ENCODE data around the gene HRH2.
"Not testable (repeated sequence)": the region's sequence is repeated elsewhere in the genome, so short reads cannot be mapped to it uniquely, and the experiment has no call there.

The HRH2 gene, protein sequence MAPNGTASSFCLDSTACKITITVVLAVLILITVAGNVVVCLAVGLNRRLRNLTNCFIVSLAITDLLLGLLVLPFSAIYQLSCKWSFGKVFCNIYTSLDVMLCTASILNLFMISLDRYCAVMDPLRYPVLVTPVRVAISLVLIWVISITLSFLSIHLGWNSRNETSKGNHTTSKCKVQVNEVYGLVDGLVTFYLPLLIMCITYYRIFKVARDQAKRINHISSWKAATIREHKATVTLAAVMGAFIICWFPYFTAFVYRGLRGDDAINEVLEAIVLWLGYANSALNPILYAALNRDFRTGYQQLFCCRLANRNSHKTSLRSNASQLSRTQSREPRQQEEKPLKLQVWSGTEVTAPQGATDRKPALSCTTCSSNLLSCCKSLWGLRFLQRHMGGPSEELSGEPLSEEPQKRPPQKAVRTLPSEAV

DNA sequence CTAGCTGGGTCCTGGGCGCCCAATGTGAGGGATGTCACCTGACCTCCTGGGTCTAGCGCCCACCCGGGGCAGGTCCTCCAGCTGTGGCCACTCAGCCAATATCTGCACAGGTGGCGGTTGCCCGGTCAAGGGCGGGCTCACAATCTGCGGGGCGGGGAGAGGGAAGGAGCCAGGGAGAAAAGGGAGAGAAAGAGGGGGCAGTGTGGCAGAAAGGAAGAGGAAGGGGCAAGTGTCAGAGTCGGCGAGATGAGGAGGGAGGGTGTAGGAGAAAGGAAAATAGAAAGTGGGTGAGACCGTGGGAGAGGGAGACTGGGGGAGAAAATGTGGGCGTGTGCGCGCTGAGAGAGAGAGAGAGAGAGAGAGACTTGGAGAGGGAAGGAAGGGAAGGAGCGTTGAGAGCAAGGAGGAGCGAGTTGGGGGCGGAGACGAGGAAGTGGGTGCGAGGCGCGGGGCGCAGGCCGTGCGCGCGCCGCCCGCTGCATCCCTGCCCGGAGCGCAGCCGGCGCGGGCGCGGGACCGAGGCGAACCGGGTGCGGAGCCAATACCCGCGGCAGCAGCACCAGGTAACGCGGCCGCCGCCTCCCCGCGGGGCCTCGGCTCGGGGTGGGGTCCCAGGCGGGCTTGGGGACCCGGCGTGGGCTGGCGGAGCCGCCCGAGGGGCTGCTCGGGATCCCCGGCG, at the start of gene HRH2:
TSS of gene HRH2 (plus strand) at position 479 of the 679 bp plus-strand sequence. CDS start 25,163 bp downstream, outside the sequence.
- no peak for DNase-seq (ENCODE audit: low read depth)

DNA sequence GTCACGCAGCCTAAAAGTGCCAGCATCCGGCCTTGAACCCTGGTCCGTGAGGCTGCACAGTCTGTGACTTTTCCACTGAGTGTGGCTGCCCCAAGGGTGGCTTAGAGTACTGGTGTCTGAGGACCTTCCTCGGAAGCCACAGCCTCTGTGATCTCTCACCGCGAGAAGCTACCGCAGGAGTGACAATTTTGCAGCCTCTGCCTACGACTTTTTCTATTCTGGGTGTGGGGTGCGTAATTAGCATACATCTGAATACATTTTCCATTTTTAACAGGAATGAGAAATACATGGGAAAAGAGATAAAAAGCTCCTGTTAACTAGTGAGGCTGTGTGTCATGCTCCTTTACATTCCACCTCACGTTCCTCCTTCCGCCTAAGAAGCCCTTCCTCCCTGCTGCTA, 48.3 kb upstream of the HRH2 start:
- no peak for DNase-seq (ENCODE audit: low read depth)

DNA sequence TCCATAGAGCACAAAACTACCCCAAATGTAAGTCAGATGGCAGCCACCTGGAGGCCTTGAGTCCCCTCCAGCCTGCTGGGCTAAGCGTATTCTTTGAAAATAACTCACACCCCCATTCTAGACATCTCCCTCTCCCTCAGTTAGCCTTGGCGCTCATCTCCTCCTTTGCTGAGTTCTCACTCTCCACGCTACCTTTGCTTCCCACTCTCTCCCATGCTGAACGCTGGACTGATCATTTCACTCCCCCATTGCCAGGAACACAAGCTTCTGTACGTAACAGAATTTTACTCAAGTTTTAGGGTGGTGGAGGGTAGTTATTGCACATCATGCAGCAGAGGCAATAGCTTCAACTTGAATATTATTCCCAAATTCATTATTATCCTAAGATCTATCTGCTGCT, 47.5 kb upstream of the HRH2 start:
- DNase-seq (ENCODE audit: low read depth): no peak

DNA sequence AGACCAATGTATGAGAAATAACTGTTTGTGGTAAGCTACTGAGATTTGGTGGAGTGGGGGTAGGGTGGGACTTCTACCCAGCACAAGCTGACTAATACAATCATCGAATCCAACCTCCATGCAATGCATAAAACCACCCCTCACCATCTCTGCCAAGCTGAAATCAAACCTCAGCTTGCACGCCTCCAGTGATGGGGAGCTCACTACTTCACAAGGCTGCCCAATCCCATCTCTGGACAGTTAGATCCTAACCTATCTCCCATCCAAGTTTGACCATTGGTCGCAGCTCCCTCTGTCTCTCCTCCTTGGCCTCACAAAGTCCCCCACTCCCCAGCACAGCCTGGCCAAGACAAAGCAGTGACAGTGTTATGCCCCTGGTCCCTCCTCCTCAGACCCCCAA, 47.0 kb upstream of the HRH2 start:
- DNase-seq (ENCODE audit: low read depth): no peak

DNA sequence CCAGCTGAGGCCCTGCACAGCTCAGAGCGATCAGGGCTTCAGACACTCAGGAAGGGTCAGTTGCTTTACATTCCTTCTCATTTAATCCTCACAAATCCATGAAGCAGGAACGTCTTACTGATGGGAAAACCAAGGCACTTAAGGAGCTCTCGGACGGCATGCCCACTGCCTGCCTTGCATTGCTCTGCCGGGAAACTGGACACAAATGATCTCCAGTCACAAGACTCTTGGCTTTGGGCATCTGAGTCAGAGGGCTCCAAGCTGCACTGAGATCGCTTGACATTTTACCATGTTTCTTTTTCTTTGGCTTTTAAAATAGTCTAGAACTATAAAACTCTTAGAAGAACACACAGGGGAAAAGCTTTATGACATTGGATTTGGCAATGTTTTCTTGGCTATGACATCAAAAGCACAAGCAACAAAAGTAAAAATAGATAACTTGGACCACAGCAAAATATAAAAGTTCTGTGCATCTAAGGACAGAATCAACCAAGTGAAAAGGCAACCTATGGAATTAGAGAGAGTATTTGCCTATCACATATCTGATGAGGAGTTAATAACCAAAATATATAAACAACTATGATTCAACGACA, 43.6 kb upstream of the HRH2 start:
- DNase-seq (ENCODE audit: low read depth): no peak

DNA sequence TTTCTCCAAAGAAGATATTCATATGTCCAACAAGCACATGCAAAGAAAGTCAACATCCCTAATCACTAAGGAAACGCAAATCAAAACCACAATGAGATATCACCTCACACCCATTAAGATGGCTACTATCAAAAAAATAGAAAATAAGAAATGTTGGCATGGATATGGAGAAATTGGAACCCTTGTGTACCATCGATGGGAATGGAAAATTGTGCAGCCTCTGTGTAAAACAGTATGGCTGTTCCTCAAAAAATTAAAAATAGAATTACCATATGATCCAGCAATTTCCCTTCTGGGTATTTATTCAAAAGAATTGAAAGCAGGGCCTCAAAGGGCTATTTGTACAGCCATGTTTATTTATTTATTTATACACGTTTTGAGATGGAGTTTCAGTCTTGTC, 43.0 kb upstream of the HRH2 start:
- no peak for DNase-seq (ENCODE audit: low read depth)

DNA sequence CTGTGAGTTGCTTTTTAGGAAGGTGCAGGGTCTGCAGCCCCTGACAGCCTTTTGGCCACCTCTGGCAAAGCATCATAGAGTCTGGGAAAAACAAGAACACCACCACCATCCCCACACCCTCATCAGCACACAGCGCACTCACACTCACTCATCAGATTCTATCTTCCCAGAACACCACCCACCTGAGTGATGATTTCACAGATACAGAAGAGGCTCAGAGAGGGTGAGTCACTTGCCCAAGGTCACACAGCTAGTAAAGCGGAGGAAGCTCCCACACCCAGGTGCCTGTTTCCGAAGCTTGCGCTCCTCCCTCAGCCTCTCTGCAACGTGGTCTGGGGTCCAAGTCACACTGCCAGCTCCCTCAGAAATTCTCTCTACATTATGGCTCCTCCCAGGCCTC, 41.8 kb upstream of the HRH2 start:
- DNase-seq (ENCODE audit: low read depth): no peak

DNA sequence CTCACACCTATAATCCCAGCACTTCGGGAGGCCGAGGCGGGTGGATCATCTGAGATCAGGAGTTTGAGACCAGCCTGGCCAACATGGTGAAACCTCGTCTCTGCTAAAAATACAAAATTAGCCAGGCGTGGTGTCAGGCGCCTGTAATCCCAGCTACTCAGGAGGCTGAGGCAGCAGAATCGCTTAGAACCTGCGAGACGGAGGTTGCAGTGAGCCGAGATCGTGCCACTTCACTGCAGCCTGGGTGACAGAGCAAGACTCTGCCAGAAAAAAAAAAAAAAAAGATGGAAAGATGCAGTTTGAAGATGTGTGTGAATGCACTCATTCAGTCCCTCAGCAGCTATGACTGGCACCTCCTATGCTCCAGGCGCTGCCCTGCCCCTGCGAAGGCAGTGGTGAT, 41.3 kb upstream of the HRH2 start:
- not testable (repeated sequence) for DNase-seq (ENCODE audit: low read depth)

DNA sequence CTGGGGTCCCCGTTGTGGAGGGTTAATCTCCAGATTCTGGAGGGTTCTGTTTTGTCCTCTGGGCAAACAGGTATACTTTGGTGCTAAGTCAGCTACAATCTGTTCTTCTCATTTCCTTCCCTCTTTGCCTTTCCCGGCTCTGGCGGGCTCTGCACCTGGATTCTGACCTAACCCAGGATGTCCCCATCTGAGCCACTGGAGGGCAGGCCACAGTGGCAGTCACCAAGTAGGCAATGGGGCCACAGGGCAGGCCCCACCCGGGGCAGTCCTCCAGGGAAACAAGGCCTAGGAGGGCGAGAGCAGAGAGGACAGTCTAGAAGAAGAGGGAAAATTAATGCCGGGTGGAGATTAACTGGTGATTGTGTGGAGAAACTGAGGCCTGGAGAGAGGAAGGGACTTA, 40.4 kb upstream of the HRH2 start:
- DNase-seq (ENCODE audit: low read depth): no peak

DNA sequence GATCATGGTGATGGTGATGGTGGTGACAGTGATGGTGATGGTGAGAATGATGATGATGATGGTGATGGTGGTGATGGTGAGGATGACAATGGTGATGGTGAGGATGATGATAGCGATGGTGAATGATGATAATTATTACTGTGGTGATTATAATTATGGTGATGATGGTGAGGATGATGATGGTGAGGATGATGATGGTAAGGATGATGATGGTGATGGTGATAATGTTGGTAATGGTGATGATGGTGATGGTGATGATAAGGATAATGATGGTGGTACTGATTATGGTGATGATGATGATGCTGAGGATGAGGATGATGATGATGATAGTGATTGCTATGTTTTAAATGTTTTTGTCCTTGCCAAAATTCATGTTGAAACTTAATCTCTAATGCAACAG, 37.3 kb upstream of the HRH2 start:
- DNase-seq (ENCODE audit: low read depth): no peak

DNA sequence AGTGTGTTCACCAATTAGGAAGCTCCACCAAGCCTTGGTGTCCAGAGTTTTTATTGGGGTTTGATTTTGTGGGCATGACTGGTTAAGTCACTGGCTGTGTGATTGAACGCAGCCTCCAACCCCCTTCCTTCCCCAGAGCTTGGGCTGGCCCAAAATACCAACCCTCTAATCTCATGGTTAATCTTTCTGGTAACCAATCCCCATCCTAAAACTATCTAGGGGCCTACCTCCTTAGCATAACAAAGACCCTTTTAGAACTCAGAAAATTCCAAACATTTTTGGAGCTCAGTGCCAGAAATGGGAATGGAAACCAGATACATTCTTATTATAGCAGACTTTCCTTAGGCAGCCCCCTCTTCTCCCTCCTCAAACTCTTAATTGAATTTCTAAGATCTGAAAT, 35.9 kb upstream of the HRH2 start:
- no peak for DNase-seq (ENCODE audit: low read depth)

DNA sequence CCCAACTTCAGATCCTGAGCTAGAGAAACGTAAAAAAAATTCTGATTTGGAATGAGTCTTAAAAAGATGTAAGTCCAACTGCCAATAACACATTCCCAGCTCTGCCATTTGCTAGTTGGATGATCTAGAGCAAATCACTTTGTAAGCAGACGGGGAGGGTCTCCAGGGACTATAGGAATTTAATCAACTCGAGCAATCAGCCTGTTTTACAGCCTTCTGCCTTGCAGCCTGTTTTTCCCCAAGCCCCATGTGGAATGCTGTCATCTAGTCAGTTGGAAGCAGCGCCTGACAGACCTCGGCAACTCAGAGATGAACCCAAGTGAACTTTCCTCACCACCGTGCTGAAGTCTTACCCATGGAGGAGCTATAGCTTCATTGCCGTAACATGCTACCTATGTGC, 34.8 kb upstream of the HRH2 start:
- DNase-seq (ENCODE audit: low read depth): no peak

DNA sequence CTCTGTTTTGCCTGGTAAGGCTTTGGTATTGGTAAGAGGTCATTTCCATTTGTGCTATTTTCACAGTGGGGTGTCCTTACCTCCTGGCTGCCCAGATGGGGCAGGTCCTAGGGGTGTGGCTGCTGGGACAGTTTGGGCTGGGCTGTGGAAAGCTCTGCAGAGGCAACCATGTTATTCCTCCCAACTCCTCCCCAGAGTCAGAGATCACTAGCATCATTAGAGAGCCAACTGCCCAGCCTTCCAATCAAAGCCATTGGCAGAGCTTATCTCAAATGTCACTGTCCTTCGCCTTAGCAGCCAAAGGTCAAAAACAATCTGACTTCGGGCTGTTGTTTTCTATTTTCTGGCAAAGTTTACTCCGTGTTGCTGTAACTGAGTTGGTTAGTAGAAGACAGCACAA, 33.6 kb upstream of the HRH2 start:
- DNase-seq (ENCODE audit: low read depth): no peak

DNA sequence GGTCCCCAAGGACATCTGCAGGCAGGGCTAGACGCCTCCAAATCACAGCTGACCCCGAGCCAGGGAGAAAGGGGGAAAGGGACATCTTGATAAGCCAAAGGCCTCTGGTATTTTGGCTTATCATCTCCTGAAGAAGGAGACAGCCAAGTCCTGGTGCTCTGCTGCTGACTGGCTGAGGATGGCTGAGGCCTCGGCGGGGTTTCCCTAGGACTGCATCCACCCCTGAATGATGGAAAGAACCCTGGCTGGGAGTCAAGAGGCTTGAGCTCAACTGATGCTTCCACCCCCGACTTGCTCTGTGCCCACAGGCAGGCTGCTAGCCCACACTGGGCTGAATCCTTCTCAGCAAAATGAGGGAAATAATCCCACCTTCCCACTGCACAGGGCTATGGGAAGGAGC, 30.9 kb upstream of the HRH2 start:
- no peak for DNase-seq (ENCODE audit: low read depth)

DNA sequence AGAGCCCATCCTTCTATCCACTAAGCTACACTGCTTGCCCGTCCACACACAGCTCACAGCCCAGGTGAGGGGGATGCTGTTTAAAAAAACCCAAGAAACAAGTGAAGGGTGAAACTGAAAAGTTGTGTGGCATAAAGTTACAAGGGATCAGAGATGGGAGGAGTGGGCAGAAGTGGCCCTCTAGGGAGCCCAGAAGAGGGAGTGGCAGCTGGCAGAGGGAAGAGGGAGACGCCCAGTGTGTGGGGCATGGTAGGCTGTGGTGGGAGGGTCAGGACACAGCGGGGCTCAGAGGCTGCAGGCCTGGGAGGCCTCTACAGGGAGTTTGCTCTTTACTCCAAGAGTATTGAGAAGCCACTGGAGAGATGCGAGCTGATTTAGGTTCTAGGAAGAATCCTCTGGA, 30.1 kb upstream of the HRH2 start:
- no peak for DNase-seq (ENCODE audit: low read depth)

DNA sequence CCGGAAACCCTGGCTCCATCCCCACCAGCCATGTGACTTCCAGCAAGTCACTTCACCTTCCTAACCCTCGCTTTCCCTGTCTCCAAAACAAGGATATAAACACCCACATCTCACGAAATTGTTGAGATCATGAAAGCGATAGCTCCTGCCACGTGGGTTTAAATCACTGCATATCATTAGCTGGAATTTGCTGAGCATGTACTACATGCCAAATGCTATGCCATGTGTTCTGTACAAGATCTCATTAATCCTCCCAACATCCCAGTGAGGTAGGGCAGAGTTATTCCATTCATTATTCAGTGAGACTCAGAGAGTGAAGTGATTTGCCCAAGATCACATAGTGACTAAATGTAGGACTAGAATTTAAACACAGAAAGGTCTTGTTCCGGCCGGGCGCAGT, 29.2 kb upstream of the HRH2 start:
- DNase-seq (ENCODE audit: low read depth): no peak

DNA sequence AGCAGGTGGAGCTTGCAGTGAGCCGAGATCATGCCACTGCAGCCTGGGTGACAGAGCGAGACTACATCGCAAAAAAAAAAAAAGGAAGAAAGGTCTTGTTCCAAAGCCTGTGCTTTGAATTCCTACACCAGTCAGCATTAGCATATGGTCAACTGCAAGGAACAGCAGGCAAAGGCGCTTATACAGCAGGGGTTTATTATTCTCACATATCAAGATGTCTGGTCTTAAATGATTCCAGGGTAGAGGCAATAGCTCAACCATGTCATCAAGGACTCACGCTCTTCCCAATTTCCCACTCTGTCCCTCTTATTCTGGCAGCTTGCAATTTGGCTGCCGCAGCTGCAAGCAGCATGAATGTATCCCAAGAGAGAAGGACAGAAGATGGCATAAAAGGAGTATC, 28.6 kb upstream of the HRH2 start:
- DNase-seq (ENCODE audit: low read depth): no peak

DNA sequence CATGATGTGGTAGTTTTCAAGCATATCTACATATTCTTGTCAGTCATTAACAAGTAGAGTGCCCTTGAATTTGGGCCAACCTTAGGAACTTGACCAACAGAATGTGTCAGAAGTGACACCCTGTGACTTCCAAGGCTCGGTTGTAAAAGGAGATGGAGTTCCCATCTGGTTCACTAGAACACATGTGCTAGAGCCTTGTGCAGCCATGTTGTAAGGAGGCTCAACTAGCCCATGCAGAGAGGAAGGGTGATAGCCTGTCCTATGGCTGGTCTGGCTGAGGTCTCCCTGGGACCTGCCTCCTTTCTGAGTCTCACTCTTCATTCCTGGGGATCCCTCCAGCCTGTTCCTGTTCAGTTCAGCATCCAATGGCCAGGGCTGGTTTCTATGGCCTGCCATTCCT, 28.1 kb upstream of the HRH2 start:
- DNase-seq (ENCODE audit: low read depth): no peak

DNA sequence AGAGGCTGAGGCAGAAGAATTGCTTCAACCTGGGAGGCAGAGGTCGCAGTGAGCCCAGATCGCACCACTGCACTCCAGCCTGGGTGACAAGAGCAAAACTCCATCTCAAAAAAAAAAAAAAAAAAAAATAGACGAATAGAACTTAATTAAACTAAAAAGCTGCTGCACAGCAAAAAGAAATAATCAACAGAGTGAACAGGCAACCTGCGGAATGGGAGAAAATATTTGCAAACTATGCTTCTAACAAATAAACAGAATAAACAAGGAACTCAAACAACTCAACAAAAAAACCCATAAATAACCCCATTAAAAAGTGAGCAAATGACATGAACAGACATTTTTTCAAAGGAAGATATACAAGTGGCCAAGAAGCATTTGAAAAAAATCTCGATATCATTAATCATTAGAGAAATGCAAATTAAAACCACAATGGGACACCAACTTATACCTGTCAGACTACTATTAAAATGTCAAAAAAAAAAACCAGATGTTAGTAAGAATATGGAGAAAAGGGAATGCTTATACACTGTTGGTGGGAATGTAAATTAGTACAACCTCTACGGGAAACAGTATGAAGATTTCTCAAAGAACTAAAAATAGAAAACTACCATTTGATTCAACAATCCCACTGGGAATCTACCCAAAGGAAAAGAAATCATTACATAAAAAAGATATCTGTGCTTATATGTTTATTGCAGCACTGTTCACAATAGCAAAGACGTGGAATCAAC, 21.9 kb upstream of the HRH2 start:
- DNase-seq (ENCODE audit: low read depth): no peak

DNA sequence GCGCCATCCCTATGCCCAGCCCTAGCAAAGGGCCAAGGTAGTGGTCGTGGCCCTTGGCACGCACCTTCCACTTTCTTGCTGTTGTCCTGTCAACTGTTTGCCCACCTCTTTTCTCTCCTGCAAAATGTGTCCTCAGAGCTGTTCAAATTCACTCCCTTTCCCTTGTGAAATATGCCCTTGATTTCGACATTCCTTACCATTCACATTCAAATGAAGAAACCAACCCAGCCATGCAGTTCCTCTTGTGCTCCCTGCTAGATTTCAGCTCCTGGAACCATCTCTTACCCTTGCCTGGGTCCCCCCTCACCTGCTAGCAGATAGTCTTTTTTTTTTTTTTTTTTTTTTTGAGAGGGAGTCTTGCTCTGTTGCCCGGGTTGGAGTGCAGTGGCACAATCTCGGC, 19.6 kb upstream of the HRH2 start:
- no peak for DNase-seq (ENCODE audit: low read depth)

DNA sequence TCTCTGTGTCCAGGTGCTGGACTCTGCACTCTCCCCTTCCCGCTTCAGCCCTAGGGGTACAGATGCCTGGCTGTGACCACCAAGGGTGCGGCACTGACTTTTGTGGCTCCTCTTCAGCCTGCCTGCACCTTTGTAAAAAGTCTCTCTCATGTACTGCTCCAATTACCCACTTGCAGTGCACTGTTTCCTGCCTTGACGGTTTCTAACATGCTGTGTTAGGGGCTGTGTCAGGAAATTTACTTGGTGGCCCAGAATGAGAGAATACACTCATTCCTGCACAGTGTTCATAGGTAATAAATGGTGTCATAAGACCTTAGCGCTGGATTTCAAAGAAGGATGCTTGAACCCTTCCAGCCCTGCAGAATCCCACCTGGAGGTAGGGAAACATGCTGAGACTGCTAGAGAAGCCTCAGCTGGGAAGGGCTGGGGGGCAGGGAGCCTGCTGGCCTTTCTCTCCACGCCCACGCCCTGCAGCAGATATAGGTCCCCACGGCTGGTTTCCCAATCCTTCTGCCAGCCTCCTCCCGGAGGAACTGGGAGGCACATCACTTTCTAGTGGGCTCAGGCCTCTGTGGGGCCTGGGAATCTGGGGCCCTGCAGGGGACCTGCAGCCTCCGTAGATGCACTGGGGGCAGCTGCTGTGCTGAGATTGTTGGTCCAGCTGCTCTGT, 17.6 kb upstream of the HRH2 start:
- DNase-seq (ENCODE audit: low read depth): no peak

DNA sequence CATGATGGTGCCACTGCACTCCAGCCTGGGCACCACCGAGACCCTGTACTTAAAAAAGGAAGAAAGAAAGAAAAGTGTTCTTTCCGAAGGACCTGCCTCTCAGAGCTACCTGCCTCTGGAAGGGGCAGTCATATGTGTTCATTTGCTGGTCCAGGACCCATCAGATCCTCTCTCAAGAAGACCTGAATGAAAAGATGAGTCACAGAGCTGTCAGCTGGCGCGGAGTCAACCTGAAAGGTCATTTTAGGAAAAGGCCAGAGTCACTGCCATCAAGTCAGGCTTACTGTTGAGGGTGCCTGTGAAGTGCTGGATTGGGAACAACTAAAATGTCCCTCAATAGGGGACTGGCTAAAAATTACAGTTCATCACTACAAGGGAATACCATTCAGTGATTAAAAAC, 14.9 kb upstream of the HRH2 start:
- no peak for DNase-seq (ENCODE audit: low read depth)
